Inflammatory macrophage treated with lipopolysaccharide for 4 hours (primary cell): ENCODE measurements around the gene BTBD9.
"Not testable (repeated sequence)": the region's sequence is repeated elsewhere in the genome, so short reads cannot be mapped to it uniquely, and the experiment has no call there.

Experiments
- DNase-seq: peaks from one replicate; pipeline ENCODE4 v3.0.0-alpha.2; 2020

The BTBD9 gene

DNA sequence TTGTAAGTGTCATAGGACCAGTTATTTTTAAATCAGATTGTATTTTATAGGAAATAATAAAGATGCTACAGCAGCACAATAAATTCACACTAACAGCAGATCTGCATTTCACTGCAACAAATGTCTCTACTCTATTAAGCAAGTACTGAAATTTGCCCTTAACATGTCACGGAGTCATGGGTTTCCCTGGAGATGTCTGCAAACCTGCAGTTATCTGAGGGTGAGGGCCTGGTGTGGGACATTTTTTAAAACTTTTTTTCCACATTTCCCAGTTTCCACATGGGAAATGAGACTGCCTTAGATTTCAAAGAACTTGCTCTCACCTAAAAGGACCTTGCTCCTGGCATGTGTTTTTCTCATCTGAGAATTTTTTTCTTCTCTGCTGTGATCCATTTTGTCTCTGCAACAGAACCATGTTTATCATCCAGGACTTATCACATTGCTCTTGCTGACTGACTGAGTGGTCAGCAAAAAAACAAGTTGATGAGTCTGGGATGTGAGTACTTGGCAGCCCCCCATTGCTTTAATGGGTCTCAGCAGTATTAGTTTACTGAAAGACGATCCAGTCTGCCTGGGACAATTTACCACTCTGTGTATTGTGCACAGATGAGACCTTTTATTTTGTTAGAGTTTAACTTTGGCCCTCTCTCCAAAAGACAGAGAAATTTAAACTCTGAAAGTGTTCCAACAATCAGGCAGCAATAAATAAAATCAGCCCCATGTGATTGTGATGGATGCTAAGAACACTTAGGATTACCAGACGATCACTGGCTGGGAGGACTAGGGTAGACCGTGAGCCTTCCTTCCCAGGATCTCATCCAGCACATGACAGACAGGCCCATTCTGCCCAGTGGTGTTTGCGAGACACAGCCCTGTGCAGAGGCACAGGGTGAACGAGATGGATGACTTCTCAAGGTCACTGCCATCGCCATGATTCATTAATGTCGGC is 268.8 kb downstream of the BTBD9 start:
- no peak for DNase-seq

DNA sequence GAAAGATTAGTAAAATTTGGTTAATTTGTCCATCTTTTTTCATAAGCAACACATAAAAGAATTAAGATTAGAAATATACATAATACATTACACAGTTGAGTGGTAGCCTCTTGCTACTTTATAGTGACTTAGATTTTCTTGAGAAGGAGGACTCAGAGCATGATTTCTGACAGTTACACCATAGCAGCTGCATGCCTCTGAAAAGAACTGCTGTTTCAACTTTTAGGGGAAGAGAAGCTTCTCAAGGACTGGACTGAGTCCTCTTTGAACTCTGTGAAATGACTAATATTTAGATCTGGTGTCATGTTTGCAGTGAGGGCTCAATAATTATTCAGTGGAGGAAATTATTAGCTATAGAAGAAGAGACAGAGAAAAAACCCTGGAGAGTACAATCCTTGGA is 272.5 kb downstream of the BTBD9 start:
- no peak for DNase-seq

DNA sequence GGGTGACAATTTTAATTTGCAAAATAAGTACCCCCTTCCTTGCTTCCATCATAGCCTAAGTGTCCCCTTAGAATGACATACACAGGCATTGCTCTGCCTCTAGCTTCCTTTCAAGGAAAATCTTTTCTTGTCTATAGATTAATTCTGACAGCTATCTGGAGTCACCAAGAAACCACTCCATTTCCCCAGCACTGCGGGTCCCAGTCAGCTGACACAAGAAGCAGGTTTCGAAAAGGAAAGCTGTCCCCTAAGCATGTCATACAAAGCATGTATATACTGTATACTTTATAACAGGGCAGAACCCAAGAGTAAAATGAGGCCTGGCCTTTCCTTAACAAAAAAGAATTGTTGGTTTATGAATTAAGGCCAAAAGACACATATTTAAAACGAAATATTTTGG is 273.5 kb downstream of the BTBD9 start:
- DNase-seq = no peak

DNA sequence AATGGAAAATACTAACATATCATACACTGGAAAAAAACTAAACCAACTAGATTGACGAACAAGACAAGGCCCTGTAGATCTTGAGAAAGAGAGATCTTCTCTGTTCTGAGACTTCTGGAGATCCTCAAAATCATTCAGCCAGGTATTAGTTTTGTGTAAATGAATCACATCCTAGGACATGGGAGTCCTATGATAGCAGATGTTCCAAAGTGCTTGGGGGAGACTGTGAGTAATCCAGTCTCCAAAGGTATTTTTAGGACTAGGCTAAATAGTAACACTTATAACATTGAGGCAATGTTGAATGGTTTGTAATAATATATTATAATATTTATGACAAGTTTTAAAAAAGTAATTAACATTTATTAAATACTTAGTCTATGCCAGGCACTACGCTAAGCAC is 275.0 kb downstream of the BTBD9 start:
- no peak for DNase-seq

DNA sequence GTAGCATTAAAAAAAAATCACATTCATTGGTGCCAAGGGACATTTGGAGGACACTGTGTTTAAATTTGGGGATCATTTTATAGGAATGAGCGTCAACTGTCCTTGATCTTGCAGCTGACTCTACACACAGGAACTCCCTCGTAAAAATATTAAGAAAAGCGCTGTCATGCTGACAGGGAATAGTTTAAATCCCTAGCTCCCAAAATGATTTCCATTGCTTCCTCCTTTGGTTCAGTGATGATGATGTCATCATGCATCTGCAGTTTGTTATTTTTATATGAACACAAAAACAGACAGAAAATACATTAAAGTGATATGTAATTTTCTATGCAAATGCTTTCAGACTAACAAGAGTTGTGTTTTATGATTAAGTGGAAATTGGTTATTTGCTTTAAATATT is 275.6 kb downstream of the BTBD9 start:
- DNase-seq = no peak

DNA sequence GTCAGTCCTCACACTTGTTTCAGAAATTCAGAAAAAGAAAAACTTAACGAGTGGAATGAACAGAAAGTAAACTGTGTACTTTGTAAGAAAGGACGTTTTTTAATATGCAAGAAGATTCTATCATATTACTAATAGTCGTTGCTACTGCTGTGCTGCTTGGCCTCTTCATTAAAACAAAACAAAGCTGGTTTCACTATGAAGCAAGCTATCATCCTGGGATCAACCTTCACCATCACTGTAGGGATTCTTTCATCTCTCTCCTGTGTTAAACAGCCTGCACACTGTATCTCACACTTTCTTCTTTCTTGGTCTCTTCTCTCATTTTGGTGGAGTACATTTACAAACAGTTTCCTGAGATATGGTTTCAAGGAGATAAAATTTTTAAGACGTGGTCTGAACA is 284.2 kb downstream of the BTBD9 start:
- DNase-seq = no peak

DNA sequence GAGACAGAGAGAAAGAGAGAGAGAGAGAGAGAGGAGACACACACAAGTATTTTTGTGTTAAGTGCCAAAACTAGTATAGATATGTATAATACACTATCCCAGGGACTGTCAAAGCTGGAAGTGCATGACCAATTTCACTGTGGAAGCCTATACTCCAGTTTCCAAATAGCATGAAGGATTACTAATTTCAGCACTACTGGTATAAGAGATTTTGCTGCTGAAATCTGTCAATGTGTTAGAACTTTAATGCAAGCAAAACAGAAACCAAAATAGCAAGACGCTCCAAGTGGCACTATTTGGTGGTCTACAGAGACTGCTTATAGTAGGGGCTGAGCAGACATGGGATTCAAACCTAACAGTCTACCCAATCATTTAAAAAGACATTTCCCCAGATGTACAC is 284.8 kb downstream of the BTBD9 start:
- no peak for DNase-seq

DNA sequence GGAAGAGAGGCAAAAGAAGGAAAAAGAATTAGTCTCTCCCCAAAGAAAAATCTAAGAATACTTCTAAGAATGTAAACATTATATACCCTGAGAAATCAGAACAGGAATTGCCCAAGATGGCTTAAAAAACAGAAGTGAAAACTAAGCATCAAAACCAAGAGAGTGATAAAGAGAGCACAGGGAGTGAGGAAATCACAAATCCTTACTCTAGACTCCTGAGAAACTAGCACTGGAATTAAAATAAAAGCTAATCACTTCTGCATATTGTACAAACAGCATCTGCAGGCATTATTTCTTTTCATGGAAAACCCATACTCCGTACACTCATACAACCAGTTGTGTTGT is 285.7 kb downstream of the BTBD9 start:
- peak; percentile 70 for DNase-seq

DNA sequence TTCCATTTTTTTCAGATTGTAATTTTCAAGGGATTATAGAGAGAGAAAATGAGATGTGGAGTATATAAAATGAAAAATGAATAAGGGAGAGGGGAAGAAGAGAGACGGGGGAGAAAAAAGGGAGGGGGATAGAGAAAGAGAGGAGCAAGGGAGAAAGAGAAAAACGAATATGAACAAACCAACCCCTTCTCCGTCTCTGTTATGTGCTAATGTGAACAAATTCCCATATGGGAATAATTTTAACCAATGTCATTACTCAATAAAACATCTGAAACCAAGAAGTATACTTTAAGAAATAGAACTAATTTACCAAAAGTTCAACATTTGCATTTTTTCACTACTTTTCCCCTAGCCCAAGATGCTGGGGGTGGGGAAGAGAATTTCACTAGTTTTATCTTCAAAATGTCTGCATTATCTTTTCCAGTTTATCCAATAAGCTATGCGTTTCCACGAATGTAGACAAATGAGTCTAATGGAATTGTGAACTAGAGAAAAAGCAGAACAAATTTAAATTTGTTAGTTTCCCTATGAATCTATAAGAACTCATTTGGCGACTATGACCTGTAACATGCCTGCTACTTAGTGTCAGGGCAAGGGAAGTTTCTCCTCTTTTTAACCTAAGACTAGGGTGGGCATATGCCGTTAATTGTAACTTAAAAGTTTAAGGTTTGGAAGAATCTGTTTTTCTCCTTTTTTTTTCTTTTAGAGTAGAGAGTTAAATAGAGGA is 286.3 kb downstream of the BTBD9 start:
- peak; percentile 26 for DNase-seq

DNA sequence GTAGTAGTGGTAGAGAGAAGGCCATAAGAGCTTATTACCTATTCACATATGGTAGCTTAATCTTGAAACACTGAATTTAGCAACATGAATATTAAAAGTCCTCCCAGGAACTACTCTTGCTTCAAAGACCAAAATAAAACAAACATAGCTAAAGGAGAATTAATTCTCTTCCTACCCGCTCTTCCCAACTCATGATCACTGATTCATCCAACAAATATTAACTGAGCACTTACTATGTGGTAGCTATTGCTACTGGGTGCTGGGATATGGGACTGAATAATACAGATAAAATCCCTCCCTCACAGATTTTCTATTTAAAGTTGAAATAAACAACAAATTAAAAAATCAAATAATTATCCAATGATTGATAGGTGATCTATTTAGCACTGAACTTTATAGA is 287.1 kb downstream of the BTBD9 start:
- DNase-seq = no peak

DNA sequence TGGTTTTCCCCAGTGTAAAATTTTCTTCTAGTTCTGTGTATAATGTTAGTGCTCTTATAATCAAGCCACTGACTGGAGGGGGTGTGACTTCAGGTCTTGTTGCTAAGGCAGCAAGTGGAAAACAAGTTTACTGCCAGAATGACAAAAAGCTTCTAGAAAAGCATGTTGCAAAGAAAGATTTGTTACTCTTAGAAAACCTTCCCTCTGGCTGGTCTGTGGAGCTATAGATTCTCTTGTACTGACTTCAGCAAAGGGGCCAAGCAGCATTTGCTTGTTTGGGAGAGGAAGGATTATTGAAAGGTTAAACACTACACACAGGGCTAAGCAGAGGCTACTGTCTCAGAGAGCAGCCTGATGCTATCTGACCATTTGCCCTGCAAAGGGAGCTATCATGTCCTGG is 288.8 kb downstream of the BTBD9 start:
- no peak for DNase-seq

DNA sequence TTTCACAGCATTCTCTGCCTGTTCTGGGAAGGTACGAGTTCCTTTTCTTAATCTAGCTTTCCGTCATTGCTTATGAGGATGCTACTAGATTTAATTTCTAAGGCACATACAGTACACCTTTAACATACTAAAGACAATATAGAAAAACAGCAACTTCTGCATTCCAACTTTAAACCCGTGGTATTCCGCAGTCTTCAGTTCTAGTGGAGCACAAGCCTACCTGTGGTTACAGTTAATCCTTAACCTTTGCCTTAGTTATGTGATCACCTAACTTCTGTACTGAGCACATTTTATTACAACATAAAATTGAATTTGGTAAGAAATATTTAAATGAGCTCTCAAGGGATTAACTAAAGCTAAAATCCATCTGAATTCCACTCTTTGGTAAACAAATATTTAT is 289.5 kb downstream of the BTBD9 start:
- DNase-seq = no peak

DNA sequence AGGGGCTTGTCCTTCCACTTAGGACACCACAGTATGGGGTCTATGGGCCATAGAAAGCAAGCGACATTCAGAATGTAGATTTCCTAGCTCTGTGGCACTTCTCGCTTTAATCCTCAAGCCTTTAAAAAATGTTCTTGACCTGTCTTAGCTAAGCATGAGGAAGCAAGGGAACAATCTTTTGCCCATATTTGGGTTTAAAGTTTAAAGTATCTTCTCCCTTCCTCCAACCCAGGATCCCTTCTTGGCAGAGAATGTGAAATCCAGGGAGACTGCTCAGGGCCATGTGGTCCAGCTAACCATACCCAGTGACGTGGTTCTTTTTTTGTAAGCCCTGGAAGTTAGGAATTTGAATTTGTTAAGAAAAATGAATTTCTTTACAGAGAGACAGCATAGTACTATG is 289.9 kb downstream of the BTBD9 start:
- DNase-seq = no peak

DNA sequence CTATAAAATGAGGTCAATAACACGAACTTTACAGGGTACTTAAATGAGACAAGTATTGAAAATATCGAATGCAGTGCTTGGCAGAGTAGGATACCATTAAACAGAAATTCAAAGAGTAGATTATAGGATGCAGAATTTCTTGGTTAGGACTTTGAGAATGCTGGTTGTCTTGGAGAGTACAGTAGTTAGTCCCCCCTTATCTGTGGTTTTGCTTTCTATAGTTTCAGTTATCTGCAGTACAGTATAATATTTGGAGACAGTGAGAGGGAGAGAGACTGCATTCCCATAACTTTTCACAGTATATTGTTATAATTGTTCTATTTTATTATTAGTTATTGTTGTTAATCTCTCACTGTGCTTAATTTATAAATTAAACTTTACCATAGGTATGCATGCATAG is 290.5 kb downstream of the BTBD9 start:
- DNase-seq = no peak

DNA sequence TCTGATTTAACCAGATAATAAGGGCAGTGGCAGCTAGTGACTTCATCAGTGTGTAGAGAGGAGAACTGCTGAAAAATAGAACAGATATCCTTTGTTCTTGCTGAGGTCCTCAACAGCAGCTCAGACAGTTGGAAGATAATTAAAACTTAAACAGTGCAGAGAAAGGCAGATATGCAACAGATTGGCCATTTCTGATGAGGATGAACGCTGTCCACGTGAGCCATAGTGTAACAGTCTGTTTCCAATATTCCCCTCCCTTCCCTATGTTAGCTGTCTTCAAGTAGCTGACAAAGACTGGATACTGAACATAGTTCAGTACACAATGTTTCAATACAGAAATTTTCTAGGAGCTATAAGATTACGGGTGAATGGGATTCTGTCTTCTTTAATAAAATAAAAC is 291.4 kb downstream of the BTBD9 start:
- no peak for DNase-seq

DNA sequence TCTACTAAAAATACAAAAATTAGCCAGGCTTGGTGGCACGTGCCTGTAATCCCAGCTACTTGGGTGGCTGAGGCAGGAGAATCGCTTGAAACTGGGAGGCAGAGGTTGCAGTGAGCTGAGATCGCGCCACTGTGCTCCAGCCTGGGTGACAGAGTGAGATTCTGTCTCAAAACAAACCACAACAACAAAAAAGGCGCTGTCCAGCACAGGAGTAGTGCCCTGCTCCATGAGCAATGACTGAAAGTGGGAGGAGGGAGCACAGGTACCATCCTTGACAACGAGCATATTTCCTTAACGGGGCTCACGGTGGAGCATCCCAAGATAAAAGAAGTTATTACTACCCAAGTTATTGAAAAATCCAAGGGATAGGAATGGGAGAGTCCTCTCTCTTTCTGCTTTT is 291.9 kb downstream of the BTBD9 start:
- DNase-seq = not testable (repeated sequence)

DNA sequence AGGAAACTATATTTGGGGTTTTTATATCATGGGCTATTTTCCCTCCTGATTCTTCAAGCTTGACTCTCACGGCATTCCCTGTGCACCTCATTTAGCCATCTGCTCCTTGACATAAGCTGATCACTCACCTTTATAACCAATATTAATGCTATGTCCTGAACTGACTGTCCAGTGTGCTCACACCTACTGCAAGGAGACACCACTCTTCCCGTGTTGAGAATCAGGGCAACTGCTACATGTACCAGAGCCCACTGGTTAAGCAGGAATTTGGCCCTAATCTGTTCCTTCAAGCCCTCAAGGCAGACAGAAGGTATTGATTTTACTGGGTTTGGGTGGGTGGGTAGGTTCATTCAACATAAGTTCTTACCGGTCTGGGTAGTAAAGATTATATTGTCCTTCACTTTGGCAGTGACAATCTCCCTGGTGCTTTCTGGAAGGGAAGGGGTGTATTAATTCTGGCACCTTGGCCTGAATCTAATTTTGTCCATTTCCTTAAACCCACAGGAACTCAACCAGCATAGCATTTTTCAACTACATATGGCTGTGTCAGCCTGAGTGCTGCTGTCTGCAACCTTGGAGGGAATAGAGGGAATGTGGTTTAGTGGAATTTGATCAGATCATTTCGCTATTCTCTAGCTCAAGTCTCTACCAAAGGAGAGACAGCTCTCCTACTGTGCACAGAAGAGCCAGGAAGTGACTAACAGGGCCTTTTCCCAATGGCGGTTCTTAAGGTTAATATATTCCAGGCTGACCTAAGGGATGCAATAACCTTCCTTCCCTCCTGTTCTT is 293.2 kb downstream of the BTBD9 start:
- DNase-seq = no peak

DNA sequence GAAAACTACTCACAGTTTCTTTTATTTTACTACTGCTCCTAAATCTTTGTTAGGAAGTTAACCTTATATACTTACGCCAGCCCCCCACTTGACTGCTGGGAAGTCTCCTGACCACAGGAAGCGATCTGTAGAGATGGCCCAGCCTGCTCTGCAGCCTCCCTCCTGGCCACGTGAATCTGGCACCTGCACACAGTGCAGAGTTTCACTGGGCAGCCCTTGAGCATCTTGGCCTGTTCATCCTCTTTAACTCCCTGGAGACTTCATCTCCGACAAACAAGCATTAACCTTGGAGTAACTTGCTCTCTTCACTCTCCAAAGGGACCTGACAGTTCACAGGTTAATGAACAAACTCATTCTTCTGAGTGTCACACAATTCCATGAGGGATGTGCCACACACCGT is 294.1 kb downstream of the BTBD9 start:
- DNase-seq = no peak

DNA sequence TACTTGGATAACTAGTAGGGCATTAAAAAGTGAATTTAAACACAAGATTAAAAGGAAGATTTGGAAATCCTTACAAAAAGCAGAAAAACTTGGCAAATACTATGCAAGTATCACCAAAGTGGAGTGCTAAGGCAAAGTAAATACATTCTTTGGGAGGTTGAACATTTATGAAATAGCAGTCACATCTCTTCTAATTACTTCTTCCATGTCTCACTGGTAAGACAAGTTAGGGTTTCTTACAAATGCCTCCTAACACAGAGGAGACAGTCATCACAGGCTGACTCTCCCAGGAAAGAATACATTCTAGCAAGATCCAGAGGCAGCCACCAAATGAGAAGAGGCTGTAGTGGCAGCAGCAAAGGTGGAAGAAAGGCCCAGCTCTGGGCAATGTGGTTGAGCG is 298.2 kb downstream of the BTBD9 start:
- DNase-seq = no peak

DNA sequence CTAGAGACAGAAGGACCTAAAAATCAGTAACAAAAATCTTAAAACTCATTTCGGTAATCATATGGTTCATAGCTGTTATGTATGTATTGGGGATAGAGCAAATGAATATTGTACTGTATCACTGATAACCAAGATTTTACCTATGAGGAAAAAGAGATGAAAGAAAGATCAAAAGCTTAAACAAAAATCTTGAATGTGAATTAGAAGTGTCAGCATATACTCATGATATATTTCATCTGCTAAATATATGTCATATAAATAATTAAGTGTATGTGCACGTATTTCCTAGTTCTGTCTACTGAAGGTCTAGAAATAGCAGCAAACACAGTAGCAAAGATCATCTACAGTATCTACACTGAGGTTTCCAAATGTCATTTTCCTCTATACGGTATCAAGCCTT is 299.8 kb downstream of the BTBD9 start:
- no peak for DNase-seq

DNA sequence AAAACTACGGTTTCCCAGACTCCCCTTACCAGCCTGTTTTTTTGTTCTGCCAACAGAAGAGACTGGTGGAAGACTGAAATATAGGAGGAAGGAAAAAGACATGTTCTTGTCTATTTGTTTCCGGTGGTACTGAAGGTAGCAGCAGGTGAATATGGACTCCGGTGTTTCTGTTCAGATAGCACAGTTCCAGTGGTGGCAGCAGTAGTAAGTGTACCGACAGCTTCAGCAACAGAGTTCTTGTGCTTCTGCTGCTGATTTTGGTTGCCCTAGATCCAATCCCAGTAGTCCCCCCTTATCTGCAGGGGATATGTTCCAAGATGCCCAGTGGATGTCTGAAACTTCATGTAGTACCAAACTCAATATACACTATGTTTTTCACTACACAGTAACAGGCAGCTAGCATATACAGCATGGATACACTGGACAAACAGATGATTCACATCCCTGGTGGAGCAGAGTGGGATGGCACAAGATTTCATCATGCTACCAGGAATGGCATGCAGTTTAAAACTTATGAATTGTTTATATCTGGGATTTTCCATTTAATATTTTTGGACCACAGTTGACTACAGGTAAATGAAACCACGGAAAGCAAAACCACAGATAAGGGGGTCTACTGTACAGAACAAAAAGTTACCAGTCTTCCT is 301.8 kb downstream of the BTBD9 start:
- no peak for DNase-seq

DNA sequence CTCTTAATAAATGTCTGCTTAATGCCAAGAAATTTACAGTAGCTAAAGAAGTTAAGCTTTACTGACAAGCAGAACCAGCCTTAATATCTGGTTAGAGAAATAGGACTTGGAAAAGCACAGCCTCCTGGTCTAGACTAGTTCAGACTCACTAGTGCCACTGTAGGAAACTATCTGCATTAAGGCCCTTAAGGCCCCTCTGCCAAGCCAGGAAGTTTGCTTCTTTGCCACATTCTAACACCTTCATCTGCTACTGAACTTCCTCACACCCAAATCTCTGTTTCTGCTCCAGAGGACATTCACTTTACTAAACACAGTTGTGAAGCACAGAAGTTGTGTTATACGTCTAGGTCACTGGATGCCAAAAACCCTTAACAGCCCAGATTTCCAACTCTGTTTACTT is 302.8 kb downstream of the BTBD9 start:
- no peak for DNase-seq

DNA sequence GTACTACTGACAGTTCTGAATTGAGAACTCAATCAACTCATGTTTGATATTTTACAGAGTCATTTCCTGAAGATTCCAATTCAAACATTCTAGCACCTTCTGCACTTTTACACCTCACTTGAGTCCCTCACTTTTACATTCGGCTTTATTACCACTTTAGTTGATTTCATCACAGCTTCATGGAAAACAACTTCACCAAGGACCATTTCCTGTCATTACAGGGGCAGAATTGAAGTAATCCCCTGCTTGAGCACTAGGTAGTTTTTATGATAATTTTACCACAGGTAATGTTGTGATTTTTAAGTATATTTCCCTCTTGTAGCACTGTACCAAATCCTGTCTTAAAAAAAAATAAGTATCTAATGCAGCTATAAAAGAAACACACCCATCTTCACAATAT is 312.9 kb downstream of the BTBD9 start:
- DNase-seq = no peak
